Measurements from ENCODE around the gene SMYD4.
A peak's percentile ranks its signal among the peaks of the same experiment; 100 is the strongest.
"Not testable (repeated sequence)": the region's sequence is repeated elsewhere in the genome, so short reads cannot be mapped to it uniquely, and the experiment has no call there.

Gene SMYD4

DNA sequence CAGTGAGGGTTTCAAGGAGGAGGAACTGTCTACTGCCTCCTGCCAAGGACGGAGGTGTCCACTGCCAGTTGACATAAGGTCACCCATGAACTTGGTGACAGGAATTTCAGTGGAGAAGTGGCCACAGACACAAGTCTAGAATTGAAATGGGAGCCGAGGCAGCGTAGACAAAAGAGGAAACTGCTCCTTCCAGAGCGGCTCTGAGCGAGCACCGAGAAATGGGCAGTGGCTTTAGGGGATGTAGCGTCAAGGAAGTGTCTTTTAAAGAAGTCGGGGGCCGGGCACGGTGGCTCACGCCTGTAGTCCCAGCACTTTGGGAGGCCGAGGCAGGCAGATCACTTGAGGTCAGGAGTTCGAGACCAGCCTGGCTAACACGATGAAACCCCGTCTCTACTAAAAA is 70.9 kb downstream of the SMYD4 start:
- H3K27ac ChIP-seq: no peak overlapping the region
- no peak for DNase-seq (ENCODE audit: low read depth, low spot score)

DNA sequence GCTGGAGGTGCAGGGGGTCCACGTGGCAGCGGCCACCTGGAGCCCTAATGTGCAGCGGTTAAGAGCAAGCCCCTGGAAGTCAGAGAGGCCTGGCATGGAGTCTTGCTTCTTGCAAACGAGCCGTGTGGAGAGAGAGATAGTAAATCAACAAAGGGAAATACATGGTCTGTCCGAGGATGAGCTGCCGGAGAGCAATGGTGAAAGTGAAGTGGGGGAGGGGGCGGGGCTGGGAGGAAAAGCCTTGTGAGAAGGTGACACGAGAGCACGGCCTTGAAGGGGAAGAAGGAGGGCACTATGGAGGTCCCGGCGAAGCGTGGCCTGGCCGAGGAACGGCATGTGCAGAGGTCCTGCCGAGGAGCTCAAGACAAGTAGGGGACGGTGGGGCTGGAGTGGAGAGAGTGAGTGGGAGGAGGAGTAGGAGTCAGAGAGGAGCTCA is 73.9 kb downstream of the SMYD4 start:
- H3K27ac ChIP-seq: no peak overlapping the region
- no peak for DNase-seq (ENCODE audit: low read depth, low spot score)

DNA sequence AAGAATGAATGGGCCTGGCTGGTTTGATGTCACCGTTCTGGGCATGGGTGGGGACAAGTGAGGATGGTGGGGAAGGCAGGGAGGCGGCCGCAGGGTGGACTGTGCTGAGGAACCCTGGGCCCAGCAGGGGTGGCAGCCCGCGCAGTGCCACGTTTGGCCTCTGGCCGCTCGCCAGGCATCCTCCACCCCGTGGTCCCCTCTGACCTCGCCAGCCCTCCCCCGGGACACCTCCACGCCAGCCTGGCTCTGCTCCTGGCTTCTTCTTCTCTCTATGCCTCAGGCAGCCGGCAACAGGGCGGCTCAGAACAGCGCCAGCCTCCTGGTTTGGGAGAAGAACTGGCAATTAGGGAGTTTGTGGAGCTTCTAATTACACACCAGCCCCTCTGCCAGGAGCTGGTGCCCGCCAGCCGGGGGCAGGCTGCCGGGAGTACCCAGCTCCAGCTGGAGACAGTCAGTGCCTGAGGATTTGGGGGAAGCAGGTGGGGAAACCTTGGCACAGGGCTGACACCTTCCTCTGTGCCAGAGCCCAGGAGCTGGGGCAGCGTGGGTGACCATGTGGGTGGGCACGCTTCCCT is 74.4 kb downstream of the SMYD4 start:
- no peak for DNase-seq (ENCODE audit: low read depth, low spot score)

DNA sequence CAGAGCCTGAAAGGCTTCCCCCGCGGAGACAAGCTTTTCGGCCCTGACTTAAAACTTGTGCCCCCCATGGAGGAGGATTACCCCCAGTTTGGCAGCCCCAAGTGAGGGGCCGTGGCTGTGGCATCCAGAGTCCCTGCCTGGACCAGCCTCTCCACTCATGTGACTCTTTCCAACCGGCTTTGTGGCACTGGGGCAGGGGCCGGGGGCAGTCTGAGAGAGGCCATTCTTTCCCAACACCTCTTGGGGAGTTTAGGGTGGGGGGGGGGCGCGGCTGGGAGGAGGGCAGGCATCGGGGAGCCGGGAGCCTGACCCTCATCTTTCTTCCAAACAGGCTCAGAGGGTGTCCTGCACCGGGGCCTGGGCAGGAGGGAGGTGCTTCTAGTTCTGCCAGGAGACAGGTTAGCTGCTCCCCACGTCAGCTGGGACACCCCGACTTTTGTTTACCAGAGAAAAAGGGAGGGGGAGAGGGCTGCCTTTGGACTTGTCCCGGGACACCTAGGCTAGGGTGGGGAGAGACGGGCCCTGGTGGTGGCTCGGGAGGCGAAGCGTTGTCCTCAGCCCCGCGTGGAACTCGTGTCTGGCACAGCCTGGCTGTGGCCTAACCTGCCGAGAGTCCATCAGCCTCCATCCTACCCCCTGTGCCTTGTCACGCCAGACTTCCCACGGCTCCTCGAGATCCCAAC is 75.1 kb downstream of the SMYD4 start:
- DNase-seq (ENCODE audit: low read depth, low spot score): no peak
- no peak overlapping the region for H3K27ac ChIP-seq

More for the DNA sequence above, 74.4 kb downstream of the SMYD4 start:
- H3K27ac ChIP-seq: no peak overlapping the region

DNA sequence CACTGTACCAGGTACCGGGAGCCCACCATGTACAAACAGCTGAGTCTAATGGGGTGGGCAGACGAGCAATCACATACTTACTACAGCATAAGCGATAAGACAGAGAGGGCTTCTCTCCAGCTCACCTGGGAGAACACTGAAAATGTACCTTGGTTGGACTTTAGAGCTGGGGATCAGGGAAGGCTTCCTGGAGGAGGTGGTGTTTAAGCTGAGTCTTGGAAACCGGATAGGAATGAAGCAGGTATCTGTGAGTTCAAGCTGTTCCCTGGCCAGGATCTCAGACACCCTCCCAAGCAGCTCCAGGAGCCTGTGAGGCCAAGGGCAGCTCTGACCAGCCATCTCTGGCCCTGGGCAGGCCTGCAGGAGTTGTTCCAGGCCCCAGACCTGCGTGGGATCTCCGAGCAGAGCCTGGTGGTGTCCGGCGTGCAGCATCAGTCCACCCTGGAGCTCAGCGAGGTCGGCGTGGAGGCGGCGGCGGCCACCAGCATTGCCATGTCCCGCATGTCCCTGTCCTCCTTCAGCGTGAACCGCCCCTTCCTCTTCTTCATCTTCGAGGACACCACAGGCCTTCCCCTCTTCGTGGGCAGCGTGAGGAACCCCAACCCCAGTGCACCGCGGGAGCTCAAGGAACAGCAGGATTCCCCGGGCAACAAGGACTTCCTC is 75.8 kb downstream of the SMYD4 start:
- DNase-seq (ENCODE audit: low read depth, low spot score): no peak
- H3K27ac ChIP-seq: no peak overlapping the region

DNA sequence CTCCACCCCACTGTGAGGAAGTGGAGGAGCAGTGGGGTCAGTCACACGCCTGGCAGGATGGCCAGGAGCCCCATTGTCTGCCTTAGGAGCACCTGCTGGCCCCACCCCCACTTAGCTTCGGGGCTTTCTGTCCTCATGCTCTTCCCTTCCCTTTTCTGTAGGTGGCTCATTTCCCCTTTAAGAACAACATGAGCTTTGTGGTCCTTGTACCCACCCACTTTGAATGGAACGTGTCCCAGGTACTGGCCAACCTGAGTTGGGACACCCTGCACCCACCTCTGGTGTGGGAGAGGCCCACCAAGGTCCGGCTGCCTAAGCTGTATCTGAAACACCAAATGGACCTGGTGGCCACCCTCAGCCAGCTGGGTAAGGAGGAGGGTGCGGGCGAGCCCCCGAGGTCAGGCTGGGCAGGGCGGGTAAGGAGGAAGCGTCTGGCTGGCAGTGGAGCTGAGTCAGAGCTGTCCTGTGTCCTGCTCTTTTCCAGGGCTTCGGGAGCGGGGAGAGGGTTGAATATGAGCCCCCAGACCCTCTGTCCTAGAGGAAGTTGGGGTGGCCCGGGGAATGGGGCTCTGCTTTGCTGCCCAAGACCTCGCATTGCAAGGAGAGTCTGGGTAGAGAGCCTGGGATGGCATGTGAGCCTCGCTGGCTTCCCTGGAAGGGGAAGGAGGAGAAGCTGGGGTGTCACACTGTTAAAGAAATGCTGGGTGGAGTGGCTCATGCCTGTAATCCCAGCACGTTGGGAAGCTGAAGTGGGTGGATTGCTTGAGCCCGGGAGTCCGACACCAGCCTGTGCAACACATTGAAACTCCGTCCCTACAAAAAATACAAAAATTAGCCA is 77.1 kb downstream of the SMYD4 start:
- H3K27ac ChIP-seq: peak overlapping the region; percentile 53
- DNase-seq (ENCODE audit: low read depth, low spot score): no peak

DNA sequence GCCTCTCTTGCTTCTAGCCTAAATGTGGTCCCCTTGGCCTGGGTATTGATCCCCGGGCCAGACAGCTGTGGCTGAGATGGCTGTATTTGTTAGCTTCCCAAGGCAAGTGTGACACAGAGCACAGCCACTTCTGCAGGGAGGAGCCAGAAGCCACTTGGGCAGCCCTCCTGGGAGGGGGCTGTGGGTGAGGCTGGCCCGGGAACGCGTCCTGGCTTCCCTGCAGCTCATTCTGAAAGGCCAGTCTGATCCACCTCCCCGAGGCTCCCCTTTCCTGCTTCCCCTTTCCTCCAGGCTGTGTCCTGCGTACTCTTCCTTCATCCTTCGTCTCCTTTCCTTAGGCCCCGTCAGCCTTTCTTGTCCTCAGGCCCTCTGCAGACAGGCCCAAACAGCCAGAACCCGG is 79.1 kb downstream of the SMYD4 start:
- DNase-seq (ENCODE audit: low read depth, low spot score): no peak
- H3K27ac ChIP-seq: no peak overlapping the region

DNA sequence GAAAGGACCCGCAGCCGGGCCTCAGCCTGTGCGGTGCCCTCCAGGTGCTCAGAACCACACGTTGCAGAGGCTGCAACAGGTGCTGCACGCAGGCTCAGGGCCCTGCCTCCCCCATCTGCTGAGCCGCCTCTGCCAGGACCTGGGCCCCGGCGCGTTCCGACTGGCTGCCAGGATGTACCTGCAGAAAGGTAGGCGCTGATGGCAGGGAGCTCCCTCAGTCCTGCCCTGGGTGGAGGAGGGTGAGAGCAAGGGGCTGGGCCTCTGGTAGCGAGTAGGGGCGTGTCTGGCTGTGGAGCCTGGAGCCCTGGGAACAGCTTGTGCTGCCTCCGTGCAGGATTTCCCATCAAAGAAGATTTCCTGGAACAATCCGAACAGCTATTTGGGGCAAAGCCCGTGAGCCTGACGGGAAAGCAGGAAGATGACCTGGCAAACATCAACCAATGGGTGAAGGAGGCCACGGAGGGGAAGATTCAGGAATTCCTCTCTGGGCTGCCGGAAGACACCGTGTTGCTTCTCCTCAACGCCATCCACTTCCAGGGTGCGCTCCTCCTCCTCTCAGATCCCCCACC is 82.6 kb downstream of the SMYD4 start:
- no peak overlapping the region for H3K27ac ChIP-seq

DNA sequence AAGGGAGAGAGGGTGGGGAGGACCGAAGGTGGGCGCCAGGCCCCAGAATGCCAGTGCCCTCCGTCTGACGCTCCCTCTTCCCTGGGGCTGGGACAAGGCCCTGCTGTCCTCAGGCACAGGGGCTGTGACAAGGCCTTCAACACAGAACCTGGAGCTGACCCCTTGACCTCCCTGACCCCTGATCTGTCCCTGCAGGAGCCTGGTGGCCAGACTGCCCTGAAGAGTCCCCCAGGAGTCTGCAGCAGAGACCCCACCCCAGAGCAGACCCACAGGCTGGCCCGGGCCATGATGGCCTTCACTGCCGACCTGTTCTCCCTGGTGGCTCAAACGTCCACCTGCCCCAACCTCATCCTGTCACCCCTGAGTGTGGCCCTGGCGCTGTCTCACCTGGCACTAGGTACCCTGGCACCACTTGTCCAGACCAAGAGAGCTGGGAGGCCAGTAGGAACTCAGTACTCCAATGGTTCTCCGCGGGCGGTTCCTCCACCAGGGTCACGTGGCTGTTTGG is 84.1 kb downstream of the SMYD4 start:
- DNase-seq (ENCODE audit: low read depth, low spot score): no peak
- H3K27ac ChIP-seq: no peak overlapping the region

More for the DNA sequence above, 82.6 kb downstream of the SMYD4 start:
- DNase-seq (ENCODE audit: low read depth, low spot score): no peak

DNA sequence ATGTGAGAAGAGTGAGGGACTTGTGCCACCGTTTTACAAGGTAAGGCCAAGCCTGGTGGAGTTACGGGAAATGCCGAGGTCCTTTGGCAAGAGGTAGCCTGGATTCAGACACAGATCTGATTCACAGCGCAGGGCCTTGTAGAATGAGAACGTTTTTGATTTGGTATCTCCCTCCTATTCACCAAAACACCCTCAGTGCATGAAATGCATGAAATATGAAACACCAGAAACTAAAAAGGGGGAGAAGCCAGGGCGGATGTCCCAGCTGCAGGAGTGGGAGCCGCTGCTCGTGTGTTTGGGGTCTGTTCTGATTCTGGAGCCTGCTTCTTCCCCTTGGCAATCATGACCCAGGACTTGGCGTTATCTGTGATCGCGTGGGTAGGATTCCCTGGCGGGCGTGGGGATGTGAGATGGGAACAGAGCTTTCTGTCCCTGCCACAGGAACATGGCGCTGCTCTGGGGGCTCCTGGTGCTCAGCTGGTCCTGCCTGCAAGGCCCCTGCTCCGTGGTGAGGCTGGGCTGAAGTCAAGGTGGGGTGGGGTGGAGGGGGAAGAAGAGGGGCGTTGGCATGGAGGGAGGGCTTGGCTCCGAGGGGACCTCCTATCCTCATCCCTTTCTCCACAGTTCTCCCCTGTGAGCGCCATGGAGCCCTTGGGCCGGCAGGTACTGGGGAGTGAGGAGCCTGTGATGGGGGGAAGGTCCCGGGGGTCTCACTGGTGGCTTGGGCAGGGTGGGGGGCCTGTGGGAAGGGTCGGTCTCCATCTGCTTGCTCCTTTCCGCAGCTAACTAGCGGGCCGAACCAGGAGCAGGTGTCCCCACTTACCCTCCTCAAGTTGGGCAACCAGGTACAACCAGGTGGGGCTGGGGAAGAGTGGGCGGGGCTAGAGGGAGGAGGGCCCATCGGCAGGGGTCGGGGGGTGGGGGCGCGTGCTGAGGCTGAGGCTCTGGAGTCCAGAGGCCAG is 84.9 kb downstream of the SMYD4 start:
- no peak overlapping the region for H3K27ac ChIP-seq
- DNase-seq (ENCODE audit: low read depth, low spot score): no peak

DNA sequence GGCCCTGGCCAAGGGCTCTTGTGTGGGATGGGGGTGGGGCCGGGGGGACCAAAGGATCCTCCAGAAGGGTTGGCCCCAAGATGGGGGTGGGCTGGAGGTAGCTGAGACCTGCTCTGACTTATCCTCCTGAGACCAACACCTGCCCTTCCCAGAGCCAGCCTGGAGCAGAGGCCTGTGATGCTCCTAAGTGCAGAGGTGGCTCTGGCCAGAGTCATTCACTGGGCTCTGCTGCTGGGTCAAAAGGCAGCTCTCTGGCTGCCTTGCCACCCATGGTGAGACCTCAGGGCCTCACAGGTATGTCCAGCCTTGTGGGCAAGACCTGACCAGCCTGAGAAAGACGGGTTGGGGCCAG is 86.6 kb downstream of the SMYD4 start:
- no peak for DNase-seq (ENCODE audit: low read depth, low spot score)
- no peak overlapping the region for H3K27ac ChIP-seq

DNA sequence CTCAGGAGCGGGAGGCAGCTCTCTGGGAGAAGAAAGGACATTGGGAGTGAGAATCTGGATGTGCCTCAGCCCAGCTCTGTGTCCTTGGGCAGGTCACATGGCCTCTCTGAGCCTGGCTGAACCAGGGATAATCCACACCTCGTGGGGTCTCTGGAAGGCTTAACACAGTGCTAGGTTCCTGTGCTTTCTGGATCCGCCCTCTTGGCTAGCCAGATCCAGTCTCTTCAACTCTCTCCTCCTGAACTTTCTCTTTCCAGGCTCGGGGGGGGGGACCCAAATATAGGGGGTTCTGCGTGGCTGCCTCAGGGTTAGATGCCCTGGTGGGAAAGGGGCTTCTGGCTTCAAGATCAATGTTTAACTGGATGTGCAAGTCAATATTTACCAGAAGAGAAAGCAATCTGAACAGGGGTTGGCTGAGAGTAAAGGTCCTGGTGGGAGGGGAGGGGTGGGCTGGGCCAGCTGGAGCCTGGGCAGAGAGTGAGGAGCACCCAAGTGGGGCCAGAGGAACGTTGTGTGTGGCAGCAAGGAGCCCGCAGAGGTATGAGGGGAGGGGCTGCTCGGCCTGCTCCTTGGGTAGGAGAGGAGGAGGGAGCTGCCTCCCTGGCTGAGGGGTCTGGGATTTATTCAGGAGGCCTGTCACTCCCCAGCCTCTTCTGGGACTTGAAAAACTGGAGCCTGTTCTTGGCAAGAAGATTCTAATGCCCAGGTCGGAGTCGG is 87.2 kb downstream of the SMYD4 start, which contains the start of gene SERPINF2:
Gene SERPINF2 (plus strand): TSS at position 501 of the 717 bp plus-strand sequence. CDS start 2,125 bp downstream, outside the sequence.
- no peak for DNase-seq (ENCODE audit: low read depth, low spot score)
- no peak within 1 kb of the TSS for H3K27ac ChIP-seq

DNA sequence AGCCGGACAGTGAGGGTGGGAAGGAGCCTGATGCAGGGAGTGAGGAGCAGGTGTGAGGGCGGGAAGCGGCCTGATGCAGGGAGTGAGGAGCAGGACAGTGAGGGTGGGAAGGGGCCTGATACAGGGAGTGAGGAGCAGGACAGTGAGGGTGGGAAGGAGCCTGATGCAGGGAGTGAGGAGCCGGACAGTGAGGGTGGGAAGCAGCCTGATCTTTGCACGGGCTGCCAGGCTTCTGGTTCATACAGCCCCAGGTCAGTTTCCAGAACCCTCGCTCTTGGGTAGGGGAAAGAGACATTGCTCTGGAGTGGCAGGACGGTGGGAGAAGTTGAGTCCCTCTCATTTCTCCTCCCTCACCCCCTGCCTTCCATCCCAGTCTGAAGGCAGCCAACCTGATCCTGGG is 87.8 kb downstream of the SMYD4 start:
- H3K27ac ChIP-seq; DNase-seq (ENCODE audit: low read depth, low spot score): not testable (repeated sequence)

DNA sequence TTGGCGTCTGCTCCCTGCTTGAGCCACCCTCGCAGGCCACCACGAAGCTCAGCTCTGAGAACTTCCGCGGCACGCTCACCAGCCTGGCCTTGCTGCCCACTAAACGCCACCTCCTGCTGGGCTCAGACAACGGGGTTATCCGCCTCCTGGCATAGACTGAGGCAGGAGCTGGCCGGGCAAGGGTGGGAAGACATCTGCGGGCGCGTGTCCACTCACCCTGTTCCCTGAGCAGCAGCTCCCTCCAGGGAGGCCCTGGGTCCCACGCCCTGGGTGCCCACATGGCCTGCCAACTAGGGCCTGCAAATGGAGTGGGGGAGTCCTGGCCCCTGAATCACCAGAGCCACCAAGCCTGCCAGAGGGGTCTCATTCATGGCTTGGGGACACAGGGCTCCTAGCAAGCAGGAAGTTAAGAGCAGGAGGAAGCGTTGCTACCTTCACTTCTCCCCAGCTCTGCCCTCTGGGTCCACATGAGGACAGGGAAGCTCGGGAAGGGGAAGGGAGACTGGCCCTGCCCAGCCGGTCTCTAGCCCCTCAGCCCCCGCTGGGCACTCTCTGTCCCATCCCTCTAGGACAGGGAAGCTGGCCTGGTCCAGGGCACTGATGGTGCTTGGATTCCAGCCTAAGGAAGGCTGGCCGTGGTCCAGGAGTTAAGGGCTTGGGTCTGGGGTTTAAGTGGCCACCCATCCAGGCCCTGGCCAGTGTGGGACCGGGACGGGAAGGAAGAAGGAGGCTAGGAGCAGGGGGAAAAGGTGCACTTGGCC is 92.0 kb downstream of the SMYD4 start:
- no peak overlapping the region for H3K27ac ChIP-seq
- DNase-seq (ENCODE audit: low read depth, low spot score): no peak

DNA sequence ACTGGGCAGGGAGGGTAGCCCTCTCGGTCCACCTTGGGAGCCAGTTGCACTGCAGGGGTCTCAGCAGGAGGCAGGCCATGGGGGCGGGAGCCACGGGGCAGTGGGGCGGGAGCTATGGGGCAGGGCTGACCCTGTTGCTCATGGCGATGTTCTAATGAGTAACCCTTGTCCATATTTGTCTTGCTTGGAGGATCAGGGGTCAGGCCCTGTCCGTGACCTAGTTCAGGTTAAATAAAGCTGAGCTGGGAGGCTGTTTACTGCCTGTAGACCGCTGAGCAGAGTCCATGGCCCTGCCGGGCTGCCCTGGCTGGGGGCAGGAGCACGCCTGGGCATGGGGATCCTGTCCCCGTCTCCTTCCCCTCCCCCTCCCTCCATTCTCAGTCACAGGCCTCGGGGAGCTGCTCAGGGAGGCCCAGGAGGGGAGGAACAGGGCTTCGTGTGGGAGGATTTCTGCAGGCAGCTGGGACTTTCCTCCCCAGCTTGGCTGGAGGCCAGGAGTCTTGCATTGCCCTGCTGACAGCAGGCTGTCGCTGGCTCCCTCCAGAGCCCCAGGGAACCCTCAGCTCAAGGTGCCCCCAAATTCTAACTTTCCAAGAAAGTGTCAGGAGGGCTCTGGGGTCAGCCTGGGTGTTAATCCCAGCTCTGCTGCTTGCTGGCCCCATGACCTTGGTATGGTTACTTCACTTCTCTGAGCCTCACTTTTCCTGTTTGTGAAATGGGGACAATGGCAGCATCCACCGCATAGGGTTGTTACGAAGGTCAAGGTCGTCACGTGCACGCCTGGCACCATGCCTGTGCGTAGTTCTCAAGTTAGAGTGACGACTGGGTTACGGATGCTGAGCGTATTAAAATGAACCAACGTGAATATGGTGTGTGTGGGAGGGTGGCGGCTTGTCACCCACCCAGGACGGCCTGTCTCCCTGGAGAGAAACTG is 93.1 kb downstream of the SMYD4 start:
- H3K27ac ChIP-seq: no peak overlapping the region
- no peak for DNase-seq (ENCODE audit: low read depth, low spot score)

DNA sequence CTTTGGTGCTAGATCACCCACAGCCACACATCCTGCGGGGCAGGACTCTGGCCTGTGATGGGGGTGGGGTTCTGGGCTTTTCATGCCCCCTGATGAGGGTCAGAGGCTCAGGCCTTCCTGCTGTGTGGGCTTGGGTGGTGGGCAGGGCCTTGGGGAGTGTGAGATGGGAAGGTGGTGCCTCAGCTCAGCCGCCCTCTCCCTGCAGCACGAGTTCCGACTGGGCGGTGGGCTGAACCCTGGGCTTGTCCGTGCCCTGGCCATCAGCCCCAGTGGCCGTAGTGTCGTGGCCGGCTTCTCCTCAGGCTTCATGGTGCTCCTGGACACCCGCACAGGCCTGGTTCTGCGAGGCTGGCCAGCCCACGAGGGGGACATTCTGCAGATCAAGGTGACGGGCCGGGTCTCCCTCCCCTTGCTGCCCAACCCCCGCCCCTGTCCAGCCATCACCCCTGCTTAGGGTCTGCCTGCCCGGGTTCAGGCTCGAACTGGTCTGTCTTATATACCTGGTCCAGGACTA is 93.8 kb downstream of the SMYD4 start:
- no peak for DNase-seq (ENCODE audit: low read depth, low spot score)
- no peak overlapping the region for H3K27ac ChIP-seq
